Measurements from ENCODE around the gene BIRC5.

BIRC5 gene

DNA sequence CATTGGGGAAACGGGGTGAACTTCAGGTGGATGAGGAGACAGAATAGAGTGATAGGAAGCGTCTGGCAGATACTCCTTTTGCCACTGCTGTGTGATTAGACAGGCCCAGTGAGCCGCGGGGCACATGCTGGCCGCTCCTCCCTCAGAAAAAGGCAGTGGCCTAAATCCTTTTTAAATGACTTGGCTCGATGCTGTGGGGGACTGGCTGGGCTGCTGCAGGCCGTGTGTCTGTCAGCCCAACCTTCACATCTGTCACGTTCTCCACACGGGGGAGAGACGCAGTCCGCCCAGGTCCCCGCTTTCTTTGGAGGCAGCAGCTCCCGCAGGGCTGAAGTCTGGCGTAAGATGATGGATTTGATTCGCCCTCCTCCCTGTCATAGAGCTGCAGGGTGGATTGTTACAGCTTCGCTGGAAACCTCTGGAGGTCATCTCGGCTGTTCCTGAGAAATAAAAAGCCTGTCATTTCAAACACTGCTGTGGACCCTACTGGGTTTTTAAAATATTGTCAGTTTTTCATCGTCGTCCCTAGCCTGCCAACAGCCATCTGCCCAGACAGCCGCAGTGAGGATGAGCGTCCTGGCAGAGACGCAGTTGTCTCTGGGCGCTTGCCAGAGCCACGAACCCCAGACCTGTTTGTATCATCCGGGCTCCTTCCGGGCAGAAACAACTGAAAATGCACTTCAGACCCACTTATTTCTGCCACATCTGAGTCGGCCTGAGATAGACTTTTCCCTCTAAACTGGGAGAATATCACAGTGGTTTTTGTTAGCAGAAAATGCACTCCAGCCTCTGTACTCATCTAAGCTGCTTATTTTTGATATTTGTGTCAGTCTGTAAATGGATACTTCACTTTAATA, 10.4 kb downstream of the BIRC5 start:
- TF ChIP-seq, protein P1, sequence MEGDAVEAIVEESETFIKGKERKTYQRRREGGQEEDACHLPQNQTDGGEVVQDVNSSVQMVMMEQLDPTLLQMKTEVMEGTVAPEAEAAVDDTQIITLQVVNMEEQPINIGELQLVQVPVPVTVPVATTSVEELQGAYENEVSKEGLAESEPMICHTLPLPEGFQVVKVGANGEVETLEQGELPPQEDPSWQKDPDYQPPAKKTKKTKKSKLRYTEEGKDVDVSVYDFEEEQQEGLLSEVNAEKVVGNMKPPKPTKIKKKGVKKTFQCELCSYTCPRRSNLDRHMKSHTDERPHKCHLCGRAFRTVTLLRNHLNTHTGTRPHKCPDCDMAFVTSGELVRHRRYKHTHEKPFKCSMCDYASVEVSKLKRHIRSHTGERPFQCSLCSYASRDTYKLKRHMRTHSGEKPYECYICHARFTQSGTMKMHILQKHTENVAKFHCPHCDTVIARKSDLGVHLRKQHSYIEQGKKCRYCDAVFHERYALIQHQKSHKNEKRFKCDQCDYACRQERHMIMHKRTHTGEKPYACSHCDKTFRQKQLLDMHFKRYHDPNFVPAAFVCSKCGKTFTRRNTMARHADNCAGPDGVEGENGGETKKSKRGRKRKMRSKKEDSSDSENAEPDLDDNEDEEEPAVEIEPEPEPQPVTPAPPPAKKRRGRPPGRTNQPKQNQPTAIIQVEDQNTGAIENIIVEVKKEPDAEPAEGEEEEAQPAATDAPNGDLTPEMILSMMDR (IDR thresholded peaks at IDR 0.05) = no peak

DNA sequence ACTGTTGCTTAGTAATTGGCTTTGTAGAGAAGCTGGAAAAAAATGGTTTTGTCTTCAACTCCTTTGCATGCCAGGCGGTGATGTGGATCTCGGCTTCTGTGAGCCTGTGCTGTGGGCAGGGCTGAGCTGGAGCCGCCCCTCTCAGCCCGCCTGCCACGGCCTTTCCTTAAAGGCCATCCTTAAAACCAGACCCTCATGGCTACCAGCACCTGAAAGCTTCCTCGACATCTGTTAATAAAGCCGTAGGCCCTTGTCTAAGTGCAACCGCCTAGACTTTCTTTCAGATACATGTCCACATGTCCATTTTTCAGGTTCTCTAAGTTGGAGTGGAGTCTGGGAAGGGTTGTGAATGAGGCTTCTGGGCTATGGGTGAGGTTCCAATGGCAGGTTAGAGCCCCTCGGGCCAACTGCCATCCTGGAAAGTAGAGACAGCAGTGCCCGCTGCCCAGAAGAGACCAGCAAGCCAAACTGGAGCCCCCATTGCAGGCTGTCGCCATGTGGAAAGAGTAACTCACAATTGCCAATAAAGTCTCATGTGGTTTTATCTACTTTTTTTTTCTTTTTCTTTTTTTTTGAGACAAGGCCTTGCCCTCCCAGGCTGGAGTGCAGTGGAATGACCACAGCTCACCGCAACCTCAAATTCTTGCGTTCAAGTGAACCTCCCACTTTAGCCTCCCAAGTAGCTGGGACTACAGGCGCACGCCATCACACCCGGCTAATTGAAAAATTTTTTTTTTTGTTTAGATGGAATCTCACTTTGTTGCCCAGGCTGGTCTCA, 11.2 kb downstream of the BIRC5 start:
- TF ChIP-seq, protein P1 (IDR thresholded peaks at IDR 0.05) = no peak

DNA sequence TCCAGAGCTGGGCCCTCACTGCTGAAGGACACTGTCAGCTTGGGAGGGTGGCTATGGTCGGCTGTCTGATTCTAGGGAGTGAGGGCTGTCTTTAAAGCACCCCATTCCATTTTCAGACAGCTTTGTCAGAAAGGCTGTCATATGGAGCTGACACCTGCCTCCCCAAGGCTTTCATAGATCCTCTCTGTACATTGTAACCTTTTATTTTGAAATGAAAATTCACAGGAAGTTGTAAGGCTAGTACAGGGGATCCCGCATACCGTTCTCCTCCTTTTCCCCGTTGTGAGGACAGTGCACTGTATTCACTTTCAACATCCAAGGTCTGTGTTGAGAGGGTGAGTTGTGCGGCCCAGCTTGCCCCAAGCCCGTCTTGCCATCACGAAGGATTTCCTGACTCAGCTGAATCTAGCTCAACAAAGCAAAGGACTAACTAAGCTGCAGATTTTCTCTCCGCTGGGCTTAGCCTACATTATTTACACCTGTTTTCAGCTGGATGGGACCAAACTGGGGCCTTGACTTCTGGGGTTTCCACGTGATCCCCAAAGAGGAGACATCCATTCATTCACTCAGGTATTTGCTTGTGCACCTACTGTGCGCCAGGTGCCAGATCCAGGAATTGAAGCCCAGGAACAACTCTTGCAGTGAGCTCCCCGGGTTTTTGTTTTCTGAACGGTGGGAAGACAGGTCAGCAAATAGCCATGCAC, 12.2 kb downstream of the BIRC5 start:
- TF ChIP-seq, protein P1 (IDR thresholded peaks at IDR 0.05) = no peak

DNA sequence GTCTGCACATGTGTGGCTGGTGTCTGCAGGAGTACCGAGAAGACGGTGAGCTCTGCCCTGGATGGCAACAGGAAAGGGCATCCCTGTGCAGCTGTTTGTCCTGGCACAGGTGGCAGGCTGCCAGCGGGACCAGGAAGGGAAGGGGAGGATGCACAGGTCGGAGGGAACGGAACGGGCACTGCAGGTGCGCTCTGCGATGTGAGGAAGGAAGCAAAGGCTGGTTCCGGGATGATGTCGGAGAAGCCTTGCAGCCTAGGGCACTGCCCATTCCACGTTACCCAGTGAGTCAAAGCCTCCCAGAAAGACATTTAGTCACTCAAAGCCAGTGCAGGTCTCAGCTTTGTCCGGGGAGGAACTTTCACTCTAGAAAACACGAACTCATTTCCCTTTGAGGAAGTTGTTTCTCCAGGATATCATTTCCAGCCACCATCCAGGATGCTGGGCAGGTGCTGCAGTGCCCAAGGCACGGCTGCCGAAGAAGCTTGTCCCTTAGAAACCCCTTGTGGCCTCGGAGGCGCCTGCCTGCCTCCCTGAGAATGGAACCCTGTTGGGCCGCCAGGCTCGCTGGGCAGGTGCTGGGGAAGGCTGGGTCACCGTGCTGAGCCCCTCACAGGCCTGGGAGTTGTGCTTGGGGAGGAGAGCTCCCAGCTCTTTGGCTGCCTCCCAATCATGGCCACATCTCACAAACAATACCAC, 12.9 kb downstream of the BIRC5 start:
- TF ChIP-seq, protein P1 (IDR thresholded peaks at IDR 0.05) = no peak

DNA sequence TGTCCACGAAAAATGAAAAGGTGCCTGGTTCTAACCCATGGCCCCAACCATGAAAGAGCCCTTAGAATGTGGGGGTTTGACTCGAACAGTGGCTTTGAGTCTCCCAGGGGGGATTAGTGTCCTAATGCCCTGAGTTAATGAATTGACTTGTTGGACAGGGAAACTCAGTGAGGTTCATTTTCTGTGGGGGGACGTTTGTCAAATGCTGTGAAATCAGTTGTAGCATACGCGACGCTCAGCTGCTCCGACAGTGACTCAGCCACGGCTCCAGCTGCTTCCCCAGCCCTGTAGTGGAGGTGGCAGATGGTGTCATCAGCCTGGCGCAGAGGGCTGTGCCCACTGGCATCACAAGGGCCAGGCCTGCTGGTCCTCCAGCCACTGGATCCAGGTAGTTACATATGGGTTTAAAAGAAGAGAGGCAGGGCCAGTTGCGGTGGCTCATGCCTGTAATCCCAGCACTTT, 13.4 kb downstream of the BIRC5 start:
- TF ChIP-seq, protein P1 (IDR thresholded peaks at IDR 0.05) = no peak

DNA sequence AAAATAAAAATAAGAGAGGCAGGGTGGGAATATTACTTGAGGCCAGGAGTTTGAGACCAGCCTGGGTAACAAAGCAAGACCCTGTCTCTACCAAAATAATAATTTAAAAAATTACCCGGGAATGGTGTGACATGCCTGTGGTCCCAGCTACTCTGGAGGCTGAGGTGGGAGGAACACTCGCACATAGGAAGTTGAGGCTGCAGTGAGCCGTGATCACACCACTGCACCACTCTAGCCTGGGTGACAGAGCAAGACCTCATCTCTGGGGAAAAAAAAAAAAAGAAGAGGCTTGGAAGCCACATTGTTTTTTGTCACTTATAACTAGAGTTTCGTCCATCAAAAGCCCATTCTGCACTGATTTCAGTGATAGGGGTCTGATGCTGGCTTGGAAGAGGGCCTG, 14.1 kb downstream of the BIRC5 start:
- TF ChIP-seq, protein P1 (IDR thresholded peaks at IDR 0.05) = no peak

Measured in LNCAP (cell line).